Thymus (tissue), 11 donors: ENCODE data around the gene PLOD2. TPM values are rescaled to one million over a fixed set of nuclear protein-coding genes. Genes with fewer than 3 reads are reported as not detected.
A peak's percentile ranks its signal among the peaks of the same experiment; 100 is the strongest.

Source experiments
- DNase-seq, 9 donors: peaks; one replicate each; pipeline ENCODE4 v3.0.0-alpha.2; 2013; ENCODE audit warnings: low spot score in 9 of 9, low read depth in 6 of 9, missing footprints in 1 of 9
- H3K27ac ChIP-seq, 2 donors: one replicate each; pipeline ENCODE4 v1.5.1; 2013; ENCODE audit warnings: control low read depth in 1 of 2, low read depth in 1 of 2, low read length in 1 of 2, mild to moderate bottlenecking in 1 of 2, moderate library complexity in 1 of 2
- H3K27me3 ChIP-seq, 2 donors: one replicate each; pipeline ENCODE4 v1.5.1; 2013; ENCODE audit warnings: low read length in 1 of 2; ENCODE audit not compliant: control insufficient read depth in 2 of 2, insufficient read depth in 1 of 2
- H3K36me3 ChIP-seq, 2 donors: one replicate each; pipeline ENCODE4 v1.5.1; 2013; ENCODE audit warnings: low read length in 1 of 2, mild to moderate bottlenecking in 1 of 2, moderate library complexity in 1 of 2; ENCODE audit not compliant: control insufficient read depth in 2 of 2, insufficient read depth in 2 of 2
- H3K4me1 ChIP-seq, 2 donors: one replicate each; pipeline ENCODE4 v1.5.1; 2013; ENCODE audit warnings: low read length in 2 of 2; ENCODE audit not compliant: control insufficient read depth in 2 of 2, insufficient read depth in 2 of 2
- H3K4me3 ChIP-seq, 2 donors: one replicate each; pipeline ENCODE4 v1.5.1; 2013; ENCODE audit warnings: low read length in 2 of 2, control low read depth in 1 of 2, mild to moderate bottlenecking in 1 of 2
- H3K9me3 ChIP-seq, 2 donors: one replicate each; pipeline ENCODE4 v1.5.1; 2013; ENCODE audit warnings: low read length in 1 of 2, mild to moderate bottlenecking in 1 of 2; ENCODE audit not compliant: control insufficient read depth in 2 of 2, insufficient read depth in 1 of 2
- WGBS: extraction: QIAGEN DNeasy Blood & Tissue Kit; methylation state at CpG from one replicate; pipeline ENCODE4 v1.1.7; 2013; 5-methylcytosine and 5-hydroxymethylcytosine counted together
- polyA plus RNA-seq: library from polyadenylated mRNA; stranded (reverse); fragments of 200-250 nt; gene quantifications from one replicate; pipeline ENCODE4 v1.2.3, GENCODE V29; 2013
- total RNA-seq: library from RNA; stranded (reverse); fragments of 120-200 nt; gene quantifications from one replicate; pipeline ENCODE4 v1.2.4, GENCODE V29; 2013
- donor health status: healthy.

The PLOD2 gene
- total and polyA plus RNA-seq, 2 donors, result 18.0 to 35.4 TPM

DNA sequence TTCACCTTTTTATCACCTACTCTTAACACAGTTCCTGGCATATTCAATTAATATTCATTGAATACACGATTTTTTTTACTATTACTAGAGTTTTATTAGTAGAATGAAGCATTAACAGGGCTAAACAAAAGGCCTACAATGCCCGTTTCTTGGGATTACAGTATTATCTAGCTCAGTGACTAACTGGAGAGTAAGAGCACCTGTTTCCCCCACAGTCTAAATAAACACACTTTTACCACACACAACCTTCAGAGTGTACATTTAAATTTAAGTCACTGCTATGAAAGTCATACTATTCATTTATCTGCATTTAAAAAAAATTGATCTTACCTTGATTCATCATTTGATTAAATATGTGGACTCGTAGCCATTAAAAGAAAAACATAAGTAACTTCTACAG is 74.8 kb downstream of the PLOD2 start:
- no peaks in the 10 kb centered on the region for H3K9me3 ChIP-seq
- H3K27ac ChIP-seq, result no peak overlapping the region
- DNase-seq, result no peak
- H3K4me3 ChIP-seq, result no peak overlapping the region
- 85% methylated on average over 3 of the region's 3 CpGs for WGBS
- no peaks in the 10 kb centered on the region for H3K36me3 ChIP-seq
- H3K27me3 ChIP-seq, result no peaks in the 10 kb centered on the region
- H3K4me1 ChIP-seq, result no peaks in the 10 kb centered on the region

DNA sequence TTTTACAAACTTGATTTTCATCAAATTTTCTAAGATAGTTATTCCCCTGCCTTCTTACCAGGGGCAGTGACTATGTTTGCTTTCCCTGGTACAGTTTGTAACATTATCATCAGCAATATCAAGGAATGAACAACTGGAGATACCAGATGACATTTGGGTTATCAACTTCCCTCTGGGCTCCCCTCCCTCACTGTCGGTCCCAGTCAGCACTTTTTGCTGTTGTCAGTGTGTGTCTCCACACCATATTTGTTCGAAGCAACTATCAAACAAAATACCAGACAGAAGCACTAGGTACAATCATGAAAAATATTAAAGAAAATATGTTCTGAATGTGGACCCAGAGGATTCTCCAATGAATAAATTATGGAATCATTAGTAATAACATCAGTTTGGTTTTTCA is 75.3 kb downstream of the PLOD2 start:
- no peak overlapping the region for H3K4me3 ChIP-seq

DNA sequence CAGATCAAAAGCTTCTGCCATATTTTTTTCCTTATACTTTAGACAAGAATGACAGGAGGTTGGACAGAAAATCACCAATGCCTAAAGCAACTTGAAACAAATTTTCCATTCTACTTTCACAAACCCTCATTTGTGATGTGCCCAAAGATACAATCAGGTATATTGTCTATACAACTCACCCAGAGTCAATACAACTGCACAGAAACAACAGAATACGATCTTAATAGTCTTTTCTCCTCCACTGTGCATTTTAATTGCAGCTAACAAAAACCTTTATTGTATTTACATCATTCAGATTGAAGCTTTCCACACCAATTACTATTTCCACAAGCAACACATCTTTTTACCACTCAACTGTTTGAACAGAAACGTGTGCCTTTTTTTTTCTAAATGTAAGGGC is 80.4 kb downstream of the PLOD2 start:
- Histone ChIP-seq H3K4me3 (no peak overlapping the region), H3K9me3 (no peaks in the 10 kb centered on the region), H3K4me1 (no peaks in the 10 kb centered on the region), H3K27ac (no peak overlapping the region), H3K36me3 (no peaks in the 10 kb centered on the region), H3K27me3 (no peaks in the 10 kb centered on the region)
- DNase-seq, result no peak
- 80% methylated on average over 2 of the region's 2 CpGs for WGBS

More for the DNA sequence above, 75.3 kb downstream of the PLOD2 start:
- no peak for DNase-seq
- no peaks in the 10 kb centered on the region for H3K4me1 ChIP-seq
- no peaks in the 10 kb centered on the region for H3K36me3 ChIP-seq
- H3K9me3 ChIP-seq, result no peaks in the 10 kb centered on the region
- 89% methylated on average over 2 of the region's 2 CpGs for WGBS
- H3K27ac ChIP-seq, result no peak overlapping the region
- no peaks in the 10 kb centered on the region for H3K27me3 ChIP-seq

DNA sequence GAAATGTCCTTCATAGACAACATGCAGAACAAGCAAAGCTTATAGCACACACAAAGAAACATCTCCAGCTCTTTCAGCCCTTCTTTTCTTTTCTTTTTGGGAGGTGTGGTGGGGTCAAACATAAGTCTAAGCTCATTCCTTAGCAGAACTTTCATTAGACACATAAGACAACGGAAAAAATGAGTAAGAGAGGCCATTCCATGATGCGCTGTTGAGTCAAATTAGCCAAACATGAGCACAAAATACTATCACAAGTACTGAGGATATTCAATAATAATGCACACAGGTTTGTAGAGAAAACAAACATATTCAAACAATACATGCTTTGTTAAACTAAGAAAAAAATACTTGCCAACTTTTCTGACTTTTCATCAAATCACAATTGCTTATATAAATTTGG is 83.0 kb downstream of the PLOD2 start:
- 91% methylated on average over 2 of the region's 2 CpGs for WGBS
- no peak overlapping the region for H3K27ac ChIP-seq
- H3K4me1 ChIP-seq, result no peaks in the 10 kb centered on the region
- no peaks in the 10 kb centered on the region for H3K9me3 ChIP-seq
- DNase-seq, result no peak
- H3K27me3 ChIP-seq, result no peaks in the 10 kb centered on the region
- no peaks in the 10 kb centered on the region for H3K36me3 ChIP-seq
- no peak overlapping the region for H3K4me3 ChIP-seq

DNA sequence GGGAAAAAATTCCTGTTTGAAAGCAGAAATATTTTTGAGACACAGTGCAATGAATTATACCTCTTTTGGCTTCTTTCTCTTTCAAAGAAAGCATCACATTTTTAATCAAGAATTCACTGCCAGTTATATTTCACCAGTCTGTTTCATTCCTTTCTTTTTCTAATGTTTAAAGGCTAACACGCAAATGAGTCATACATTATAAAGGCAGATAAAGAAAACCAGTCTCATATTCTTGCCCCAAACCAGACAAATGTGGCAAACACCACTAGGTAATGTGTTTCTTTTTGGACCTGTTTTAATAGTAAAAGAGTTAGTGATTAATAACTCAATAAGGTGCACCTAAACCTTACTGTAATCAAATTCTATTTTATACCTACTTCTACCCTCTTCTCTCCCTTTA is 83.8 kb downstream of the PLOD2 start:
- WGBS, result 97% methylated on average over 1 of the region's 1 CpG
- no peaks in the 10 kb centered on the region for H3K27me3 ChIP-seq
- H3K4me1 ChIP-seq, result no peaks in the 10 kb centered on the region
- no peaks in the 10 kb centered on the region for H3K9me3 ChIP-seq
- no peaks in the 10 kb centered on the region for H3K36me3 ChIP-seq
- no peak overlapping the region for H3K27ac ChIP-seq
- no peak for DNase-seq
- H3K4me3 ChIP-seq, result no peak overlapping the region

DNA sequence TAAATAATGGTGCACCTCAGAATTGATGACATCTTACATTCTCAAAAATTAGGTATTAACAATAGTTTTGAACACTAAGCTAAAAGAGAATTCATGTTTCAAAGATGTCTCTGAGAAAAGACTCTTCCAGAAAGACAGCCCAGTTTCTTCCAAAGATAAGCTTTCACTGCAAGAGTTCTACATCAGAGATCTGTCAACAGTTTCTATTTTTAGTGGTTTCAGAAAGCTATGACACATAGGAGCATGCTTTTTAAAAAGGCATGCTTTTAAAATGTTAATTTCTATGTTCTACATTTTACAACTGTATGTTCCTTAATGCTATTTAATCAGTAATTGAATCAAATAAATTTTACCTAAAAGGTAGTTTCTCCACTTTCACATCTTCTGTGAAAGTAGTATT is 88.2 kb downstream of the PLOD2 start:
- Histone ChIP-seq H3K4me3 (no peak overlapping the region), H3K27me3 (no peaks in the 10 kb centered on the region), H3K4me1 (no peaks in the 10 kb centered on the region), H3K27ac (no peak overlapping the region), H3K36me3 (no peaks in the 10 kb centered on the region), H3K9me3 (no peaks in the 10 kb centered on the region)
- no peak for DNase-seq

DNA sequence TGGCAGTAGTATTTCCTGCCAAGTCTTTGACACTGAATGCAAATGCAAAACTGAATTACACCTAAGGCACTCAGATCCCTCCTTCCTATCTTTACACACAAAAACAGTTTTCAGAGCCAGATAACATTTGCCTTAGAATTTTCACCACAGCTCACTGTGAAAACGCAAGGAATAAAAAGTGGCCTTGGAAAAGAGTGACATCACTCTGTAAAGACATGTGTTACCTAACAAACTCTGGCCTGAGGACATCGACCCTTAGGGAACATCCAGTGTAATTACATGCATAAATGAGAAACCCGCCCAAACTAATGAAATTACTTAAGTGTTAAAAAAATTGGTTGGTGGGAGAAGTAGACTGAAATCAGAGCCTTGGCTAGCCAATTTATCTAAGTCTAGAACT is 88.9 kb downstream of the PLOD2 start:
- no peaks in the 10 kb centered on the region for H3K27me3 ChIP-seq
- H3K4me3 ChIP-seq, result no peak overlapping the region
- H3K36me3 ChIP-seq, result no peaks in the 10 kb centered on the region
- no peaks in the 10 kb centered on the region for H3K4me1 ChIP-seq
- WGBS, result 93% methylated on average over 3 of the region's 3 CpGs
- no peaks in the 10 kb centered on the region for H3K9me3 ChIP-seq
- DNase-seq, result no peak
- H3K27ac ChIP-seq, result no peak overlapping the region

DNA sequence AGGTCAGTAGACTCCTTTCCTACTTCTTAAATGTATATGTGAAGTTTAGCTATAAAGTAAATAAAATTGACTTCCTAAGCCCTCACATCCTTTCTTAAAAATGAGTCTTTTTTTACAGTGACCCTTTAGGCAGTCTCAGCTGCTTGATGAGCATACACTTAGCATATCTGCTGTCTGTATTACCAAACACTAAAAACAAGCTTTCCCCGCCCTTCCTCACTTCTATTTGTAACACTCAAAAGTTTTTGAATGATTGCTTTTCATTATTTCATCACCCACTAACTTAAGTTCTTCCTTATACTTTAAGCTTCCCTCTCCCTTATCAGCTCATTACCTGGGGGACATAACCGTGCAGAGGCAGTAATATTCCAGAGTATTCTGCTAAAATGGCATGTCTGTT is 89.4 kb downstream of the PLOD2 start:
- Histone ChIP-seq H3K27ac (no peak overlapping the region), H3K9me3 (no peaks in the 10 kb centered on the region), H3K27me3 (no peaks in the 10 kb centered on the region), H3K36me3 (no peaks in the 10 kb centered on the region), H3K4me1 (no peaks in the 10 kb centered on the region), H3K4me3 (no peak overlapping the region)
- DNase-seq, result no peak
- 83% methylated on average over 2 of the region's 2 CpGs for WGBS

DNA sequence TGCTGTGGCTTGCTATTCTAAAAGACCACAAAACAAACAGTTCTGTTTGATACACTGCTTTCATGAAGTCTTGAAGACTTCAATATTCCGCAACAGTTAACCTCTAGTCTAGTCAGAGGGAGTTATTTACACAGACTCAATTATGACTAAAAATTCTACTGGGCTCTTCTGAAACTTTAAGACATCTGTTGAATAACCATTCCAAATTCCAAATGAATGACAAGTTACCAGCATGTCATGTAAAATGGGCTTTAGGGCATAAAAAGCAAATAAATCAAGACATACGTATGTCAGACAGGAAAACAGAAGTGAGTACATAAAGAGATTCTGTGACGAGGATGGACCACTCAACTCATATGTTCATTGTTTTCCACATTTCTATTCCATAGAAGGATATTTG is 93.9 kb downstream of the PLOD2 start:
- Histone ChIP-seq H3K4me1 (no peaks in the 10 kb centered on the region), H3K9me3 (no peaks in the 10 kb centered on the region), H3K27ac (no peak overlapping the region), H3K4me3 (no peak overlapping the region), H3K36me3 (no peaks in the 10 kb centered on the region), H3K27me3 (no peaks in the 10 kb centered on the region)
- 94% methylated on average over 3 of the region's 3 CpGs for WGBS
- no peak for DNase-seq

DNA sequence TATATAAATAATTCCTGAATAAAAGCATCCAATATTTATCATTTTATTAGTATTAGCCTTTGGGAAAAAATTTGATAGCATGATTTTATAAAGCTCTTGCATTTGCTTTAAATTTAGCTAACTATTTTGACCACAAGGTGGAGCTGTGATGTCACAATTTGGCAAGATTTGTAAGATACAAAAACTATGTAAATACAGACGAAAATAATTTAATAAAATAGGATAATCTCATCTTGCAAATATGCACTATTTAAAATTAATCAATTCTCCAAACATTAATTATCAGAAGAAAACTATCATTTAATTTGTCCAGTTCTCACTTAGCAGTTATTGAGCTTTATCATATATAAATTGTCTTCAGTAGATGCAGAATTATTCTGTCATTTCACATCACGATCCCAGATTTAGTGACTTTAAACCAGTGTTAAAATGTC is 95.4 kb downstream of the PLOD2 start:
- peak in 7 of 9 donors; percentile 3 to 51 (median 7) for DNase-seq
- Histone ChIP-seq H3K4me1 (no peaks in the 10 kb centered on the region), H3K9me3 (no peaks in the 10 kb centered on the region), H3K27me3 (no peaks in the 10 kb centered on the region), H3K36me3 (no peaks in the 10 kb centered on the region), H3K4me3 (no peak overlapping the region), H3K27ac (no peak overlapping the region)
- 49% methylated on average over 2 of the region's 2 CpGs for WGBS
